Measurements from ENCODE around the gene MYBBP1A. TPM values are rescaled to one million over a fixed set of nuclear protein-coding genes. Genes with fewer than 3 reads are reported as not detected.

MYBBP1A gene
- total RNA-seq, 1 donor from 2014 or later, result 47.1 TPM

- Histone ChIP-seq H3K4me1 (peaks cover 27% of the 10 kb centered on the region), H3K27ac (peak overlapping the region; percentile 73), H3K4me3 (peak overlapping the region; percentile 98 to 99), H3K27me3 (no peaks in the 10 kb centered on the region), H3K9me3 (no peaks in the 10 kb centered on the region), H3K36me3 (peaks cover 0 to 17% of the 10 kb centered on the region in 2 donors)
- intact Hi-C loops (cut with DNase I), result no loop called here
- no peak for TF ChIP-seq POLR2AphosphoS5 (IDR thresholded peaks at IDR 0.05; ENCODE audit: insufficient read depth in 1 of 2, low read depth in 1 of 2)
- TF ChIP-seq POLR2A (IDR thresholded peaks at IDR 0.05), result no peak
- TF ChIP-seq CTCF (IDR thresholded peaks at IDR 0.05), result no peak
- no peak for DNase-seq (ENCODE audit: extremely low spot score in 2 of 2)
Measured at GRCh38 chr17:4555873-4556759, 932 bp upstream of the MYBBP1A start.

- H3K4me1 ChIP-seq, result peaks cover 27% of the 10 kb centered on the region
- intact Hi-C loops (cut with DNase I), result no loop called here
- H3K36me3 ChIP-seq, result peaks cover 0 to 33% of the 10 kb centered on the region in 2 donors
- H3K9me3 ChIP-seq, result no peaks in the 10 kb centered on the region
- H3K27ac ChIP-seq, result peak overlapping the region; percentile 73
- H3K4me3 ChIP-seq, result peak overlapping the region; percentile 98 to 99
- no peak for TF ChIP-seq POLR2AphosphoS5 (IDR thresholded peaks at IDR 0.05; ENCODE audit: insufficient read depth in 1 of 2, low read depth in 1 of 2)
- no peak for TF ChIP-seq CTCF (IDR thresholded peaks at IDR 0.05)
- TF ChIP-seq POLR2A (IDR thresholded peaks at IDR 0.05), result no peak
- no peak for DNase-seq (ENCODE audit: extremely low spot score in 2 of 2)
- H3K27me3 ChIP-seq, result no peaks in the 10 kb centered on the region
Measured at GRCh38 chr17:4554441-4554996, 665 bp downstream of the MYBBP1A start.

- Histone ChIP-seq H3K4me1 (peaks cover 27% of the 10 kb centered on the region), H3K27me3 (no peaks in the 10 kb centered on the region), H3K9me3 (no peaks in the 10 kb centered on the region), H3K36me3 (peaks cover 0 to 41% of the 10 kb centered on the region in 2 donors), H3K27ac (no peak overlapping the region), H3K4me3 (peak overlapping the region in 1 of 2 donors; percentile 99)
- intact Hi-C loops (cut with DNase I), result no loop called here
- TF ChIP-seq POLR2A (IDR thresholded peaks at IDR 0.05) (no peak), CTCF (IDR thresholded peaks at IDR 0.05) (no peak), POLR2AphosphoS5 (IDR thresholded peaks at IDR 0.05; ENCODE audit: insufficient read depth in 1 of 2, low read depth in 1 of 2) (no peak)
- DNase-seq (ENCODE audit: extremely low spot score in 2 of 2), result no peak
Measured at GRCh38 chr17:4553669-4554068, 1.5 kb downstream of the MYBBP1A start.

GRCh38 chr17:4551796-4552525 lies 3.2 kb downstream of the MYBBP1A start:
- H3K27ac ChIP-seq, result no peak overlapping the region
- intact Hi-C loops (cut with DNase I), result no loop called here
- no peak for DNase-seq (ENCODE audit: extremely low spot score in 2 of 2)
- no peaks in the 10 kb centered on the region for H3K9me3 ChIP-seq
- no peak overlapping the region for H3K4me3 ChIP-seq
- TF ChIP-seq POLR2AphosphoS5 (IDR thresholded peaks at IDR 0.05; ENCODE audit: insufficient read depth in 1 of 2, low read depth in 1 of 2), result no peak
- TF ChIP-seq CTCF (IDR thresholded peaks at IDR 0.05), result no peak
- TF ChIP-seq POLR2A (IDR thresholded peaks at IDR 0.05), result no peak
- H3K4me1 ChIP-seq, result peaks cover 27% of the 10 kb centered on the region
- peaks cover 0 to 58% of the 10 kb centered on the region in 2 donors for H3K36me3 ChIP-seq
- no peaks in the 10 kb centered on the region for H3K27me3 ChIP-seq
